Measurements from ENCODE around the gene KNDC1. TPM values are rescaled to one million over a fixed set of nuclear protein-coding genes. Genes with fewer than 3 reads are reported as not detected.
"Not testable (repeated sequence)": the region's sequence is repeated elsewhere in the genome, so short reads cannot be mapped to it uniquely, and the experiment has no call there.

KNDC1 gene
- total and polyA plus RNA-seq, 2 experiments from 2014 or later: 1.8 to 16.0 TPM

DNA sequence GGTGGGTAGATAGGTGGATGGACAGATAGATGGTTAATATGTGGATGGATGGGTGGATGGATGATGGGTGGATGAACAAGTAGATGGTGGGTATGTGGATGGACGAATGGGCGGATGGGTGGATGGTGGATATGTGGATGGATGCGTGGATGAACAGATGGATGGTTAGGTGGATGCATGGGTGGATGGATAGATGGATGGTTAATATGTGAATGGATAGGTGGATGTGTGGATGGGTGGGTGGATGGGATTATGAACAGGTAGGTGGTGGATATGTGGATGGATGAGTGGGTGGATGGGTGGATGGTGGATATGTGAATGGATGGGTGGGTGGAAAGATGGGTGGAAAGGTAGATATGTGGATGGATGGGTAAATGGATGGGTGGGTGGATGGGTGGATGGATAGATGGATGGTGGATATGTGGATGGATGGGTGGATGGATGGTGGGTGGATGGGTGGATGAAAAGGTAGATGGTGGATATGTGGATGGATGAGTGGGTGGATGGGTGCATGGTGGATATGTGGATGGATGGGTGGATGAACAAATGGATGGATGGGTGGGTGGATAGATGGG lies 14.8 kb downstream of the KNDC1 start (continued):
- TF ChIP-seq ZNF462 (CRISPR knock-in tag; IDR thresholded peaks at IDR 0.05) (no peak), EZH2 (IDR thresholded peaks at IDR 0.05; ENCODE audit: low read depth, unreplicated experiment) (no peak), EZH2phosphoT487 (IDR thresholded peaks at IDR 0.05; ENCODE audit: unreplicated experiment) (no peak)
- TF ChIP-seq, protein P1, sequence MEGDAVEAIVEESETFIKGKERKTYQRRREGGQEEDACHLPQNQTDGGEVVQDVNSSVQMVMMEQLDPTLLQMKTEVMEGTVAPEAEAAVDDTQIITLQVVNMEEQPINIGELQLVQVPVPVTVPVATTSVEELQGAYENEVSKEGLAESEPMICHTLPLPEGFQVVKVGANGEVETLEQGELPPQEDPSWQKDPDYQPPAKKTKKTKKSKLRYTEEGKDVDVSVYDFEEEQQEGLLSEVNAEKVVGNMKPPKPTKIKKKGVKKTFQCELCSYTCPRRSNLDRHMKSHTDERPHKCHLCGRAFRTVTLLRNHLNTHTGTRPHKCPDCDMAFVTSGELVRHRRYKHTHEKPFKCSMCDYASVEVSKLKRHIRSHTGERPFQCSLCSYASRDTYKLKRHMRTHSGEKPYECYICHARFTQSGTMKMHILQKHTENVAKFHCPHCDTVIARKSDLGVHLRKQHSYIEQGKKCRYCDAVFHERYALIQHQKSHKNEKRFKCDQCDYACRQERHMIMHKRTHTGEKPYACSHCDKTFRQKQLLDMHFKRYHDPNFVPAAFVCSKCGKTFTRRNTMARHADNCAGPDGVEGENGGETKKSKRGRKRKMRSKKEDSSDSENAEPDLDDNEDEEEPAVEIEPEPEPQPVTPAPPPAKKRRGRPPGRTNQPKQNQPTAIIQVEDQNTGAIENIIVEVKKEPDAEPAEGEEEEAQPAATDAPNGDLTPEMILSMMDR (conservative IDR thresholded peaks at IDR 0.05; ENCODE audit: low read depth in 2 of 2): no peak

GRCh38 chr10:133175624-133176023 lies 15.6 kb downstream of the KNDC1 start:
- not testable (repeated sequence) for ATAC-seq; H3K27ac Mint-ChIP-seq; H3K4me3 Mint-ChIP-seq; DNase-seq (ENCODE audit: low spot score); H3K4me3 ChIP-seq; H3K36me3 ChIP-seq (ENCODE audit: insufficient read depth); H2AFZ ChIP-seq; H3K4me1 ChIP-seq (ENCODE audit: insufficient read depth); H3K27ac ChIP-seq (ENCODE audit: low read depth); H3K4me1 Mint-ChIP-seq; H3K27me3 ChIP-seq (ENCODE audit: insufficient read depth); H4K20me1 ChIP-seq (replicated peaks; ENCODE audit: insufficient read depth); H3K79me2 ChIP-seq (replicated peaks; ENCODE audit: insufficient read depth); H3K9me2 ChIP-seq (ENCODE audit: insufficient read depth); H3K4me2 ChIP-seq
- peaks cover 12% of the 10 kb centered on the region for H3K27me3 Mint-ChIP-seq (ENCODE audit: insufficient read depth, low read depth, poor library complexity)
- peaks cover 18% of the 10 kb centered on the region for H3F3A ChIP-seq (replicated peaks; ENCODE audit: low read depth)
- peaks cover 18% of the 10 kb centered on the region for H3K36me3 Mint-ChIP-seq (ENCODE audit: low read depth)
- peaks cover 25% of the 10 kb centered on the region for H3K9me3 Mint-ChIP-seq

Measured in GM23338 (cell line).